HepG2 (cell line): ENCODE data around the gene SERINC4. TPM values are rescaled to one million over a fixed set of nuclear protein-coding genes. Genes with fewer than 3 reads are reported as not detected.

ENCODE experiments used
- AGO1 ChIP-seq: fragments of 200-400 bp; formaldehyde crosslinking; IDR thresholded peaks from 2 replicates; pipeline ENCODE4 v1.6.1; 2017; ENCODE audit warnings: mild to moderate bottlenecking, low read depth, low read length, moderate library complexity; ENCODE audit not compliant: poor library complexity, severe bottlenecking
- ARID5B ChIP-seq: IDR thresholded peaks from 2 replicates; pipeline ENCODE4 v1.4.0; 2020; ENCODE audit warnings: mild to moderate bottlenecking, missing genetic modification reagents
- IKZF4 ChIP-seq: sonication (generic); formaldehyde crosslinking; IDR thresholded peaks from 2 replicates; pipeline ENCODE4 v1.5.1; 2020; ENCODE audit warnings: borderline replicate concordance, mild to moderate bottlenecking, low read depth, missing genetic modification reagents; ENCODE audit errors: not compliant biosample characterization
- KIAA2018 ChIP-seq: sonication (generic); formaldehyde crosslinking; IDR thresholded peaks from 2 replicates; pipeline ENCODE4 v1.5.0; 2020; ENCODE audit warnings: mild to moderate bottlenecking, missing genetic modification reagents, borderline replicate concordance
- LBX2 ChIP-seq: sonication (generic); formaldehyde crosslinking; IDR thresholded peaks from 2 replicates; pipeline ENCODE4 v1.5.0; 2020; ENCODE audit warnings: missing genetic modification reagents, mild to moderate bottlenecking, borderline replicate concordance
- MAX ChIP-seq: IDR thresholded peaks from 2 replicates; pipeline ENCODE4 v1.6.1; 2012; ENCODE audit warnings: inconsistent platforms
- NFATC3 ChIP-seq: sonication (generic); formaldehyde crosslinking; IDR thresholded peaks from 2 replicates; pipeline ENCODE4 v1.5.1; 2020; ENCODE audit warnings: mild to moderate bottlenecking, missing genetic modification reagents
- NFYC ChIP-seq: IDR thresholded peaks from 2 replicates; pipeline ENCODE4 v1.6.1; 2016; ENCODE audit warnings: missing genetic modification reagents, missing compliant biosample characterization
- PRPF4 ChIP-seq: fragments of 200-400 bp; formaldehyde crosslinking; IDR thresholded peaks from 2 replicates; pipeline ENCODE4 v1.6.1; 2016; ENCODE audit warnings: low read length, low read depth; ENCODE audit not compliant: poor library complexity, severe bottlenecking
- ZNF180 ChIP-seq: sonication (generic); formaldehyde crosslinking; IDR thresholded peaks from 2 replicates; pipeline ENCODE4 v1.4.0; 2020; ENCODE audit warnings: low read depth, missing genetic modification reagents, borderline replicate concordance
- ZNF704 ChIP-seq: sonication (generic); formaldehyde crosslinking; IDR thresholded peaks from 2 replicates; pipeline ENCODE4 v1.8.1; 2023; ENCODE audit warnings: mild to moderate bottlenecking, inconsistent platforms, moderate library complexity, missing genetic modification reagents, borderline replicate concordance
- ZNF782 ChIP-seq: sonication (generic); formaldehyde crosslinking; IDR thresholded peaks from 2 replicates; pipeline ENCODE4 v1.4.0; 2020; ENCODE audit warnings: missing genetic modification reagents, mild to moderate bottlenecking, borderline replicate concordance
- ZSCAN29 ChIP-seq: sonication (generic); formaldehyde crosslinking; conservative IDR thresholded peaks from 2 replicates; pipeline ENCODE4 v1.4.0; 2020; ENCODE audit warnings: mild to moderate bottlenecking, missing genetic modification reagents
- polyA plus RNA-seq, 8 experiments: library from polyadenylated mRNA; depleted of rRNA in 3 of 8; stranded (reverse) in 7 of 8; unstranded in 1 of 8; fragments of >200 nt; fragmentation: Illumina TruSeq in 4 of 8; extraction: Trizol in 4 of 8; gene quantifications; 2 replicates each; pipeline versions ENCODE4 v1.2.1 to v1.2.3, GENCODE V29; 2011 to 2016; ENCODE audit warnings: low read depth in 4 of 8, missing spikeins in 1 of 8, mixed read lengths in 1 of 8; ENCODE audit not compliant: insufficient read depth in 1 of 8
- total RNA-seq, 5 experiments: library from RNA; depleted of rRNA; stranded (reverse); fragments of >200 nt; fragmentation: Illumina TruSeq; extraction: Trizol; gene quantifications; 2 replicates each; pipeline ENCODE4 v1.2.3, GENCODE V29; 2016; ENCODE audit warnings: low read depth in 1 of 5

Gene SERINC4
- total and polyA plus RNA-seq, 2 of the 13 experiments (the other 11 are each of a cell fraction or from before 2014, with no cell fraction given), result not detected

GRCh38 chr15:43800286-43801141 is 494 bp upstream of the SERINC4 start, which contains the start of gene HYPK (continued):
- TF ChIP-seq KIAA2018 (CRISPR knock-in tag) (no peak), ZNF180 (CRISPR knock-in tag) (no peak), LBX2 (CRISPR knock-in tag) (peak; percentile 77; the same call in 1 of the 2 replicates), ZNF782 (CRISPR knock-in tag) (no peak), NFATC3 (CRISPR knock-in tag) (no peak), ZNF704 (CRISPR knock-in tag) (peak; percentile 53; the same call in 1 of the 2 replicates), IKZF4 (CRISPR knock-in tag) (no peak), ZSCAN29 (CRISPR knock-in tag) (peak; percentile 53), NFYC (CRISPR knock-in tag) (no peak), MAX (peak; percentile 58), ARID5B (CRISPR knock-in tag) (no peak; the same call in 1 of the 2 replicates), PRPF4 (no peak), AGO1 (peak; percentile 95)
